Measurements from ENCODE around the gene PTRH2. TPM values are rescaled to one million over a fixed set of nuclear protein-coding genes. Genes with fewer than 3 reads are reported as not detected.

Gene PTRH2
- total RNA-seq, 1 donor from 2014 or later, result 18.3 TPM

DNA sequence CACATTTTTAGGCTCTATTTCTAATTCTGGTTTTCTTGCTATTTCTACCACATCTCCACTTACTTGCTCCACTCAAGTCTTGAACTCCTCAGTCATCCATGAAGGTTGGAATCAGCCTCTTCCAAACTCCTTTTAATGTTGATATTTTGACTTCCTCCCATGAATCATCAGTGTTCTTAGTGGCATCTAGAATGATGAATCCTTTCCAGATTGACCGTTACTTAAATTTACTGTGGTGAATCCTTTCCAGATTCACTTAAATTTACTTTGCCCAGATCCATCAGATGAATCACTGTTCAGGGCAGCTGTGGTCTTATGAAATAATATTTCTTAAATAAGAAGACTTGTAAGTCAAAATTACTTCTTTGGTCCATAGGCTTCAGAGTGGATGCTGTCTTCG, 55.1 kb downstream of the PTRH2 start:
- Histone ChIP-seq H3K4me1 (ENCODE audit: control insufficient read depth in 3 of 3, insufficient read depth in 3 of 3, low read length in 3 of 3) (peaks cover 0 to 2% (median 0%) of the 10 kb centered on the region in 3 donors), H3K4me3 (ENCODE audit: low read length in 3 of 3) (no peak overlapping the region), H3K36me3 (ENCODE audit: control insufficient read depth in 3 of 3, insufficient read depth in 3 of 3, low read length in 3 of 3) (peaks cover 27 to 77% (median 61%) of the 10 kb centered on the region in 3 donors), H3K27ac (ENCODE audit: low read depth, low read length) (no peak overlapping the region), H3K9me3 (ENCODE audit: control insufficient read depth in 3 of 3, low read length in 3 of 3) (peaks cover 0 to 3% (median 0%) of the 10 kb centered on the region in 3 donors), H3K9ac (ENCODE audit: low read depth in 1 of 3, low read length in 3 of 3) (no peak overlapping the region), H3K27me3 (ENCODE audit: control insufficient read depth in 3 of 3, insufficient read depth in 3 of 3, low read length in 3 of 3) (no peaks in the 10 kb centered on the region)

DNA sequence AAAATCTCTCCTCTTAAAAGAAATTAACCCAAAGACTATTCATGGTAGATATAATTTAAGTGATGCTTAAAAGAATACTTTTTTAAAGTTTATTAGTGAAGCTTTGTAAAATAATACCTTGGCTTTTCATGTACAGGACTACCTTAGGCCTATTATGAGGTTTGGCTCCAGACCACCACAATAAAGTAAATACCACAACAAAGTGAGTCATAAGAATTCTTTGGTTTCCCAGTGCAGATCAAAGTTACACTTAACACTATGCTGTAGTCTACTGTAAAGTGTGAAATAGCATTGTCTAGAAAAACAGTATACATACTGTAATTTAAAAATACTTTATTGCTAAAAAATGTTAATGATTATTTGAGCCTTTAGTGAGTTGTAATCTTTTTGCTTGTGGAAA, 55.9 kb downstream of the PTRH2 start:
- H3K4me3 ChIP-seq (ENCODE audit: low read length in 3 of 3), result no peak overlapping the region
- H3K9ac ChIP-seq (ENCODE audit: low read depth in 1 of 3, low read length in 3 of 3), result no peak overlapping the region
- no peaks in the 10 kb centered on the region for H3K27me3 ChIP-seq (ENCODE audit: control insufficient read depth in 3 of 3, insufficient read depth in 3 of 3, low read length in 3 of 3)
- peaks cover 0 to 3% (median 0%) of the 10 kb centered on the region in 3 donors for H3K9me3 ChIP-seq (ENCODE audit: control insufficient read depth in 3 of 3, low read length in 3 of 3)
- peaks cover 24 to 74% (median 59%) of the 10 kb centered on the region in 3 donors for H3K36me3 ChIP-seq (ENCODE audit: control insufficient read depth in 3 of 3, insufficient read depth in 3 of 3, low read length in 3 of 3)
- peaks cover 0 to 6% (median 0%) of the 10 kb centered on the region in 3 donors for H3K4me1 ChIP-seq (ENCODE audit: control insufficient read depth in 3 of 3, insufficient read depth in 3 of 3, low read length in 3 of 3)
- no peak overlapping the region for H3K27ac ChIP-seq (ENCODE audit: low read depth, low read length)

DNA sequence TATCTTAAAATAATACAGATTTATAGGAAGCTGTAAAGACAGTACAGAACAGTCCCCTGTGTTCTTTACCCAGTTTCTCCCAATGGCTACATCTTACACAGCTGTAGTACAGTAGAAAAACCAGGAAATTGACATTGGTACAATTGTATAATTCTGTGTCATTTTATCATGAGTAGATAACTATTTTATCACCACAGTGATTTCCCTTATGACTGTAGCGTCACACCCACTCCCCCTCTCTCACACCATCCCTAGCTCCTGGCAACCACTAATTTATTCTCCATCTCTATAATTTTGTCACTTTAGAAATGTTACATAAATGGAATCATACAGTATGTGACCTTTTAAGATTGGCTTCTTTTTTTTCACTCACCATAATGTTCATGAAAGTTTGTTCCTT, 56.6 kb downstream of the PTRH2 start:
- H3K4me3 ChIP-seq (ENCODE audit: low read length in 3 of 3), result no peak overlapping the region
- no peak overlapping the region for H3K27ac ChIP-seq (ENCODE audit: low read depth, low read length)
- H3K36me3 ChIP-seq (ENCODE audit: control insufficient read depth in 3 of 3, insufficient read depth in 3 of 3, low read length in 3 of 3), result peaks cover 24 to 68% (median 62%) of the 10 kb centered on the region in 3 donors
- peaks cover 0 to 3% (median 0%) of the 10 kb centered on the region in 3 donors for H3K9me3 ChIP-seq (ENCODE audit: control insufficient read depth in 3 of 3, low read length in 3 of 3)
- no peaks in the 10 kb centered on the region for H3K27me3 ChIP-seq (ENCODE audit: control insufficient read depth in 3 of 3, insufficient read depth in 3 of 3, low read length in 3 of 3)
- H3K9ac ChIP-seq (ENCODE audit: low read depth in 1 of 3, low read length in 3 of 3), result no peak overlapping the region
- H3K4me1 ChIP-seq (ENCODE audit: control insufficient read depth in 3 of 3, insufficient read depth in 3 of 3, low read length in 3 of 3), result peaks cover 0 to 6% (median 2%) of the 10 kb centered on the region in 3 donors

DNA sequence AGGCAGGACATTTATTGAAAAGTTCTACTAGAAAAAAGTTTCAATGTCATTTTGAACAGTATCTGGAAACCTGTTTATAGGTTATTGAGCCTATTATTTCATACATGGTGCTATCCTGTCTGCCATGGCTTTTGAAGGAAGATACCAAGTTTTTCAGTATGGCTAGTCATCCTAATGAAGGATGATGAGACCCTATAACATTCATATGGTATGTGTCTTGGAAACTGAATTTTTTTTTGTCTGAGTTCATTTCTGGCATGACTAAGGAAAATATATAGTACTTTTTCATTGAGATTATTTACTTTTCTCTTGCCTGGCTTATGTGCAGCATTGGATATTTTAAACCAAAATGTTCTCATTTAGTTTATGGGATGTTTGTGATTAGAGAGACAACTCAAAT, 57.3 kb downstream of the PTRH2 start:
- H3K9ac ChIP-seq (ENCODE audit: low read depth in 1 of 3, low read length in 3 of 3), result no peak overlapping the region
- H3K9me3 ChIP-seq (ENCODE audit: control insufficient read depth in 3 of 3, low read length in 3 of 3), result peaks cover 0 to 3% (median 0%) of the 10 kb centered on the region in 3 donors
- no peaks in the 10 kb centered on the region for H3K27me3 ChIP-seq (ENCODE audit: control insufficient read depth in 3 of 3, insufficient read depth in 3 of 3, low read length in 3 of 3)
- no peak overlapping the region for H3K4me3 ChIP-seq (ENCODE audit: low read length in 3 of 3)
- H3K27ac ChIP-seq (ENCODE audit: low read depth, low read length), result no peak overlapping the region
- H3K36me3 ChIP-seq (ENCODE audit: control insufficient read depth in 3 of 3, insufficient read depth in 3 of 3, low read length in 3 of 3), result peaks cover 18 to 62% (median 60%) of the 10 kb centered on the region in 3 donors
- H3K4me1 ChIP-seq (ENCODE audit: control insufficient read depth in 3 of 3, insufficient read depth in 3 of 3, low read length in 3 of 3), result peaks cover 0 to 6% (median 2%) of the 10 kb centered on the region in 3 donors

Other genes starting within 250 kb of the PTRH2 start
- 54.3 TPM for gene DHX40, start 141.8 kb downstream of the PTRH2 start, total RNA-seq
- 236 TPM for gene CLTC, start 87.5 kb downstream of the PTRH2 start, total RNA-seq
- 128 TPM for gene VMP1, start 224 bp upstream of the PTRH2 start, total RNA-seq
- gene TUBD1, start 185.5 kb upstream of the PTRH2 start, total RNA-seq, result 21.9 TPM
- gene RPS6KB1, start 185.7 kb upstream of the PTRH2 start, total RNA-seq, result 36.5 TPM